LNCaP clone FGC (cell line): ENCODE data around the gene ZNF19.

Experiments
- DNase-seq: peaks from one replicate; pipeline ENCODE4 v3.0.0-alpha.2; 2011; ENCODE audit warnings: low read depth
- H3K4me3 ChIP-seq: 2 replicates; pipeline ENCODE4 v1.5.1; 2011; ENCODE audit warnings: mild to moderate bottlenecking, low read depth, low read length, control low read depth
- CTCF ChIP-seq: IDR thresholded peaks from 2 replicates; pipeline ENCODE4 v1.5.1; 2012; ENCODE audit warnings: mild to moderate bottlenecking; ENCODE audit not compliant: control insufficient read depth, insufficient read depth; ENCODE audit errors: extremely low read depth

The ZNF19 gene

DNA sequence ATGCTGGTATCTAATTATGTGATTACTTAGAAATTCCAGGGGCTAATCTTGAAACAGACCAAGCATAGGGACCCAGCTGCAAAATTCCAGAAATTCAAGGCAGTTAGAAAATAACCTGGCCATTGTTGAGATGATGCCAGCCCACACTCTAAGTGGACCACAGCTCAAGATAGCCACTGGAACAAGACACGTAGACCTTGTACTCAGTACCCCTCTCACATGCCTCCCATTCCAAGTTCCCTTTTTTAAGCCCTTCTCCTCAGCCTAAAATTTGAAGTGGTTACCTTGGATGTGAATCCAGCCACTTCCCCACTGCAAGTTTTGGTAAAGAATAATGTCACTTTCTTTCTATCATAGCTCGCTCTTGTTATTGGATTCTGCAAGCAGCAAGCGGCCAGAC lies 4.1 kb upstream of the ZNF19 start:
- no peak for DNase-seq
- no peak for TF ChIP-seq CTCF

GRCh38 chr16:71492786-71493185 lies 3.7 kb upstream of the ZNF19 start:
- no peak overlapping the region for H3K4me3 ChIP-seq
- no peak for DNase-seq
- no peak for TF ChIP-seq CTCF

More for the DNA sequence above, 4.1 kb upstream of the ZNF19 start:
- no peak overlapping the region for H3K4me3 ChIP-seq

DNA sequence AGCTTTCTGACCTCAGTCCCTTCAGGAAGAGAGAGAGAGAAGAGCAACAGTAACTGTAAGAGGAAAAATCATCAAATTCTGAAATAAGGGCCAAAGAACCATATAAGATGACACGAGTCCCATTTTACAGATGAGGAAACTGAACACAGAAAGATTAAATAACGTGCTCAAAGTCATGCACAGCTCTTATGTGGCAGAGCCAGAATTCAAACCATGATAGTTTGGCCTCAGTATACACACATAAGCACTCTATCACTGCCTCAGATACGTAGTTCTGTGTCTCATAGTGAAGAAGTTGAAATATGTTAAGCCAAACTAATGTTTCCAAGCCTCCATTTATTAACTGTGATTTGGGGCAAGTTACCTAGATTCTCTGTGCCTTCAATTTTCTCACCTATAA lies 1.9 kb upstream of the ZNF19 start:
- H3K4me3 ChIP-seq = no peak overlapping the region

GRCh38 chr16:71490361-71490760 lies 1.2 kb upstream of the ZNF19 start:
- TF ChIP-seq CTCF = no peak
- H3K4me3 ChIP-seq = no peak overlapping the region
- DNase-seq = no peak

More for the DNA sequence above, 1.9 kb upstream of the ZNF19 start:
- no peak for DNase-seq
- TF ChIP-seq CTCF = no peak

- H3K4me3 ChIP-seq = peak overlapping the region; percentile 78
- DNase-seq = peak; percentile 78
- no peak for TF ChIP-seq CTCF
Measured at GRCh38 chr16:71484006-71484893, 4.9 kb downstream of the ZNF19 start.

GRCh38 chr16:71482569-71482968 lies 6.6 kb downstream of the ZNF19 start:
- no peak overlapping the region for H3K4me3 ChIP-seq
- TF ChIP-seq CTCF = no peak
- DNase-seq = no peak

DNA sequence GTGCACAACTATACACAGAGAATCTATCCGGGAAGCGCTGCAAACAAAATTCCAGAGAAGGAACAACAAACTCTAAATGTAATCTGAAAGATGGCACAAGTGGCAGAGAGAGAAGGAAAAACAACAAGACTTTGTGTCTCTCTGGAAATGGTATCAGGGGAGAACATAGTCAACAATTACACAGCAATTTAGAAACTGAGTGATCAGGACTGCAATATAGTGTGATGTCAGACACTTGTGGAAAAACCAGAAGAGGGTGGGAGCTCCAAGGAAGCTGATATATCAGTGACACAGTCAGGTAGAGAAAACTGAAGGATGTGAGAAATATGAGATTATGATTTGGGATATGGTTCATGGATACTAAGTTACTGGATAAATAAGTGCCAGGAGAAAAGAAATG lies 8.2 kb downstream of the ZNF19 start:
- TF ChIP-seq CTCF = no peak
- no peak for DNase-seq

More for the DNA sequence above, 8.2 kb downstream of the ZNF19 start:
- no peak overlapping the region for H3K4me3 ChIP-seq
